OCI-M2 (cell line): ENCODE data around the gene ATP1A3.

Source experiments
- DNase-seq: peaks from one replicate; lab custom pipeline; 2025; ENCODE audit not compliant: unreplicated experiment; lab: John Stamatoyannopoulos, UW

Gene ATP1A3

DNA sequence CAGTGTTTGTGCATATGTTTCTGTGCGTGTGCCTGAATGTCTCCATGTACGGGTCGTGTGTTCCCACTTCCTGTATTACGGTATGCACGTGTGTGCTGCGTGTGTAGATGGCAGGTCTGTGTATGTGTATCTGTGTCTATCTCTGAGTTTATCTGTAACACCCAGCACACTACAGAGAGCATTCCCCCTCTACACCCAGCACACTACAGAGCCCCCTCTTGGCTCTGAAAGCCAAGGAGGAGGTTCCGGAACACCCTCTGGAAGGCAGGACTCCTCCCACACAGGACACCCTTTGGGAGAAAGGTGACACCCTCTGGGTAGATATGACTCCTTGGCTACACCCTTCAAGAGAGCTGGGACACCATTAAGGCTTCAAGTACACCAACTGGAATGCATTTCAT lies 63.7 kb downstream of the ATP1A3 start:
- no peak for DNase-seq

DNA sequence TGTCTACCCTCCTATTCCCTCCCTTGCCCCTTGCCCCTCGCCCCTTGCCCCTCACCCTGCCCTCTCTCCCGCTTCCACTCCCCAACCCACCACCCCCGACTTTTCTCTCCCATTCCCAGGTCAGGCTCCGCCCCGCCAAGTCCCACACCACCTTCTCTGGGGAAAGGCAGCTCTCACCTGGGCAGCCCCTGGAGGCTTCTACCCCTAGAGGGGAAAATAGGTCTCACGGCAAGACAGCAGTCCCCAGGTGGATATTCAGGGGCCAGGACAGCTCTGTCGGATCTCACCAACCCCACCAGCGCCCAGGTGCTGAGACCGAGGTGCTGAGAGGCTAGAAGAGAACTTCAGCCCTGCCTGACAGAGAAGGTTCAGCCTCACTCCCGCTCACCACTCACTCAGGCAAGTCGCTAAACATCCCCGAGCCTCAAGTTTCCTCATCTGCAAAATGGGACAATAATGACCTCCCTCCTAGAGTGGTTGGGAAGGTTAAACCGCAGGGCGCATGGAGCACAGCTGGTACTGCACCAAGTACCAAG lies 64.4 kb downstream of the ATP1A3 start:
- DNase-seq = no peak

DNA sequence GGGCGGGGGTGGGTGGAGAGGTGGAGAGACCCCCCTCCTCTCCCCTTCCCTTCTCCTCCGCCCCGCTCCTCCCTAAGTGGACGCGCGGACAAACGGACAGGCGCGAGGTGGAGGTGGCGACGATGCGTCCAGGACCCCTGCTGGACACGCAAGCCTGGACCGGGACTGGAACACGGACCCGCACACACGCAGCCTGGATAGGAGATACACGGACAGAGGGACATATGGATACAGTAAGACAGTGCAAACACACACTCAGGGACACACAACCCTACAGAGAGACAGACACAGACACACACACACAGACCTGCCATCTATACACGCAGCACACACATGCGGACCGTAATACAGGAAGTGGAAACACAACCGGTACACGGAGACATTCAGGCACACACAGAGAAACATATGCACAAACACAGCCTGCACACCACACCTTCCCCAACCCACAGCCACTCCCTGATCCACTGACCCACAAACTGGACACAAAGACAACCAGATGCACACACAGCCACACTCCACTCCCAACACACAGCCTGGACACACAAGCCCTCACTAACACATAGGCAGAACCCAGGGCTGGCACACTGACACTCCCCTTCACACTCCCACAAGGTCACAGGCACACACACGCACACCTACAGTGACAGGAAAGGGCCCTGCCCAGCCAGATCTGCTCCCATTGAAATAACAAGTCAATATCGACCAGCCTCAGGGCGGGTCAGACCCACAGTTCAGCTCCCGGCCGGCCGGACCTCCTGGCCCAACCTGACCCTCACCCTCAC lies 65.1 kb downstream of the ATP1A3 start:
- DNase-seq = no peak

DNA sequence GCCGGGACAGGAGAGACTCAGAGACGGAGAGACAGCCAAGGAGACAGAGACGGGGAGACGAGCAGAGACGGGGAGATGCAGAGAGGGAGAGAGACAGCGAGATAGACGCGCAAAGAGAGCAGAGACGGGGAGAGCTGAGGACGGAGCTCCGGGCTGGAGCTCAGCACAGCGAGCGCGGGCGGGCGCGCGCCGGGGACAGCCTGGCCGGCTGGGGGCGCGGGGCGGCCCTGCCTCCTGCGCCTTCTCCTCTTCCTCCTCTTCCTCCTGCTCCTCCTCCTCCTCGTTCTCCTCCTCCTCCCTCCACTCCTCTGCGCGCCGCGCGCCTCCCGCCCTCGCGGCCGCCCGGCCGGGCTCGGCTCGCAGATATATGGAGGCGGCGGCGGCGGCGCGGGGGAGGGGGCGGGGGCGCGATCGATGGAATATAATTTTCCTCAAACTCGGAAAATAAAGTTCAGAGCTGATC lies 65.8 kb downstream of the ATP1A3 start, which contains the start of gene ERFL:
Gene ERFL (minus strand): TSS at position 229 of the 463 bp plus-strand sequence. CDS start 15,530 bp downstream, outside the sequence.
- no peak for DNase-seq

DNA sequence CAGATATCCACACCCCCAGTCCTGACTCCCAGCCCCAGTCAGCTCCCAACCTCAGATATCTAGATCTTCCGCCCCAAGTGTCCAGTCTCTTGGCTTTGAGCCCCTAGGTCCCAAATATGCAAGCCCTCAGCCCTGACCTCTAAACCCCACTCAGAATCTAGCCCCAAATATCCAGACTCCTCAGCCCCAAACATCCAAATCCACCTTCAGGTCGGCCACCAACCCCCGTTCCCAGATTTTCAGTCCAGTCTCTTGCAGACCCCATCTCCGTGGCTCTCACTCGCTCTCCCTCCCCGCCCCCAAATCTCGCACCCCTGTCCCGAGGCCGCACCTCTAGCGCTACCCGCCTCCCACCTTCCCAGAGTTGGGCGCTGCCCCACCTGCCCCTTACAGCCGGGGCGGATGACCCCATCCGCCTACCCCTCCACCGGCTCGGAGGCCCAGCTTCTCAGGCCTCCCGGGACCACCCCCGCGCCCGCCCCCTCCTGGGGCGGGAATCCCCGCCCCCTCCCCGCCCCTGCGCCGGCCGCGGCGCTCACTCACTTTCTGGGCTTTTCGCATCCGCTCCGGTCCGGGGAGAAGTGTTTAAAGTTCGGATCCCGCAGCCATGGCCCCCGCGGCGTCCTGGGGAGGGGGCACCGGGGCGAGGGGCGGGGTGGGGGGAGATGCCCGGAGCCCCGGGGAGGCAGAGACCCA lies 66.4 kb downstream of the ATP1A3 start:
- no peak for DNase-seq

DNA sequence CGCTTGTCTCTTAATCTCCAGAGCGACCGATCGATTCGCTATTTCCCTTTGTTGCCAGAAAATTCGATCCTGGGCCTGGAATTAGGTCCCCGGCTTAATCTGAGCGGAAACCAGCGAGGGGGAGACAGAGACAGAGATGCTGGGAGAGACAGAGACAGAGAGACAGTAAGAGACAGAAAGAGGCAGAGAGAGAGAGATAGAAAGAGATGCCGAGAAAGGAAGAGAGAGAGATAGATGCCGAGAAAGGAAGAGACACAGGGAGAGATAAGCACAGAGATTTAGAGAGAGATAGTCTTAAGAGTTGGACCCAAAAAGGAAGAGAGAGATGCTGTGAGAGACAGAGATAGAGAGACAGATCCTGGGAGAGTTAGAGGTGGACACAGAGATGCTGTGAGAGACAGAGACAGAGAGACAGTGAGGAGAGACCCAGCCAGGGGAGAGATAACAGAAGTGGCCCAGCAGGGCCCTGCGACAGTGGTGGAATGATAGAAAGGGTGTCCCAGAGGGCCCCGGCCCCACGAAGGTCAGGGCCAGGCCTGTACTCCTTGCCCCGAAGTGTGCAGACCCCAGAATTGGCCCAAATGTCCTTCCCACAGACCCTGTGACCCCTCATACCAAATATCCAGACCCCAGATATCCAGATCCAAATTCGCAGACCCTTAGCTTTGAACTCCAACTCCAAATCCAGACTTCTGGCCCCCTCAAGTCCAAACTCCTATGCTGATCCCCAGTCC lies 67.1 kb downstream of the ATP1A3 start:
- no peak for DNase-seq

DNA sequence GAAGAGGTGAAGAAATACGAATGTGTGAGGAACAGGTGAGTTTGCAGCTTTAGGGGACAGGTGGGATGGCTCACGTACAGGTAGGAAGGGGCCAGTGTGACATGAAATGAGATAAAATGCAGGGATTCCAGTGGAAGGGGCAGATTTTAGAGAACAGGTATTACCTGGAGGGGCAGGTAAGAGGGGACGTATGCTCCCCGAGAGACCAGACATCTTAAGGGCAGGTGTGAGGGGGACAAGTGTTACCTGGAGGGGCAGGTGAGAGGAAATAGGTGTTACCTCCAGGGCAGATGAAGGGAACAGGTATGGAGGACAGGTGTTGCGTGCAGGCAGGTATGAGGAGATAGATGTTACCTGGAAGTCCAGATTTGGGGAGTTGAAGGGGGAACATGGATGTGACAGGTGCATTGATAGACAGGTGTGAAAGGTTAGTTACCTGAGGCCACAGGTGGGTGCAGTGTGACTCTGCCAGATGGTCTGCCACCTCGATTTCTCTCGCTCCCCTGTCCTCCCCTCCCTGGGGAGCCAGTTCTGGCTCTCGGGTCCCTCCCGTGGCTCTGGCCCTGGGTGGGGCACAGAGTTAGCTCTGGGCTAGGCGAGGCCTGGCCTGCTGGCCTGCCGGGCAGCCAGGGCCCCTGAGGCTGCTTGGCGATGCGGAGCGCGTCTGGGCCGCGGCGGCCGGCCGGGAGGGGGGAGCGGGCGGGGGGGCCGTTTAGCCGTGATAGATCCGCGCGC lies 67.8 kb downstream of the ATP1A3 start:
- no peak for DNase-seq

DNA sequence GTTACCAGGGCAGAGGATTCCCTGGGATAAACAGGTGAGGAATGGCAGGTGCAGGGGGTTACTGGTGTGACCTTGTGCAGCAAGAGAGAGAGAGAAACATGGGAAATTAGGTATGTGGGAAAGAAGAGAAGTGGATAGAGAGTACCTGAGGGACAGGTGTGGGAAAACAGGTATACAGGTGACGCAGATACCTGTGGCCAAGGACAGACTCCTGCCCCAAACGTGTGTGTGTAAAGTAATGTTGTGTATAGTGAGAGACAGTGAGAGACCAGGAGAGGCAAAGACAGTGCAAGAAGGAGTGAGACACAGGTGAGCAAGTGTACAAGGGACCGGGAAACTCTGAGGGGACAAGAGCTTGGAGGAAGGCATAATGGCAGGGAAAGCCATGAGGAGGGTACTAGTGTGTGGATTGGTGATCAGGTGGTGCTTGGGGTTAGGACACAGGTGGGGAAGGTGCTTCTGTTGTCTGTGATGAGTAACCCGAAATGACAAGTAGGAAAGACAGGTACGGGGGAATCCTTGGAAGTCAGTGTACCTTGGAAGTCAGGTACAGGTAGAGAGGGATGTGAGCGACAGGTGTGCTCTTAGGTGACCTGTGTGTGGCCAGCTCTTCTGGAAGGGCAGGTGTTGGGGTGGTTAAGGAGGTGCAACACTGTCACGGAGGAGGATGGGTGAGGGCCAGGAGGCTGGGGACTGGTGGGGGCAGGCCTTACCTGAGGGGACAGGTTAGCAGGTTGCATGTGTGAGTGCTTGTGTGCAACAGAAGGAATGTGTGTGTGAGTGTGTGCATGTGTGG lies 68.6 kb downstream of the ATP1A3 start:
- no peak for DNase-seq

DNA sequence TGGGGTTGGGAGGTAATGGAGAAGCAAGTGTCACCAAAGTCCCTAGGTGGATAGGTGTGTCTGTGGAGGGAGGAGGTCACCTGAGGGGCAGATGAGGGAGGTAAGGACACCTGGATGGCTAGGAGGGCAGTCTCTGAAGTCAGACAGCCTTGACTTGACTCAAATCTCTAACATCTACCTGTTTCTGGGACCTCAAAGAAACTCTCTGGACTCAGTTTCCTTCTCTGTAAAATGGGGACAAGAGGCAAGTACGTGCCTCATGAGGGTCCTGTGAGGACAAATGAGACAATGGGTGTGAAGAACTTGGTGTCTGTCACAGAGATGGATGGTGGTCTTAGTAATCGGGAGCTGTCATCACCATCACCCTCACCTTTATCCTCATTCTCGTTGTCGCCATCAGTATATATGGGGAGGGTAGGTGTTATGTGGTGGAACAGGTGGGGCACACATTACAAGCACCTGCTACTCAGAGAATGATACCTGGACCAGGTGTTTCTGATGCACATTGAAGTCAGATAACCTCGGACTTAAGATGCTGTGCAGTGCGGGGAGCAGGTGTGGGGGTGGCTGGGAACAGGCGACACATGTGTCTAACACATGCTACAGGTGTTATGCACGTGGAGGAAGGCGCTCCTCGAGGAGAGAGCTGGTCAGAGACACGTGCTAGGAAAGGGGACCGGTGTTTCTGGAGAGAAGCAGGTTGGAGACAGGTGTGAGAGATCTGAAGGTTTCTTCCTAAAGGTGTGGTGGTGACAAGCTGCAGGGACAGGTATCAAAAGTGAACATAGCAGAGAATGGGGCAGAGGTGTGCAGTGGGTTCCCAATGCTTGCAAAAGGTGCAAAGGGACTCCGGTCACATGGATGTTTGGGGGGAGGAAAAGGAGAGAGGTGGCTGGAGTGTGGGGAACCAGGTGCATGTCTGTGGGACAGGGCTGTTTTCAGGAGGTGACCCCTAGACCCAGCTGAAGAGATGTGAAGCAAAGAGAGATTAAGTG lies 69.6 kb downstream of the ATP1A3 start:
- no peak for DNase-seq

DNA sequence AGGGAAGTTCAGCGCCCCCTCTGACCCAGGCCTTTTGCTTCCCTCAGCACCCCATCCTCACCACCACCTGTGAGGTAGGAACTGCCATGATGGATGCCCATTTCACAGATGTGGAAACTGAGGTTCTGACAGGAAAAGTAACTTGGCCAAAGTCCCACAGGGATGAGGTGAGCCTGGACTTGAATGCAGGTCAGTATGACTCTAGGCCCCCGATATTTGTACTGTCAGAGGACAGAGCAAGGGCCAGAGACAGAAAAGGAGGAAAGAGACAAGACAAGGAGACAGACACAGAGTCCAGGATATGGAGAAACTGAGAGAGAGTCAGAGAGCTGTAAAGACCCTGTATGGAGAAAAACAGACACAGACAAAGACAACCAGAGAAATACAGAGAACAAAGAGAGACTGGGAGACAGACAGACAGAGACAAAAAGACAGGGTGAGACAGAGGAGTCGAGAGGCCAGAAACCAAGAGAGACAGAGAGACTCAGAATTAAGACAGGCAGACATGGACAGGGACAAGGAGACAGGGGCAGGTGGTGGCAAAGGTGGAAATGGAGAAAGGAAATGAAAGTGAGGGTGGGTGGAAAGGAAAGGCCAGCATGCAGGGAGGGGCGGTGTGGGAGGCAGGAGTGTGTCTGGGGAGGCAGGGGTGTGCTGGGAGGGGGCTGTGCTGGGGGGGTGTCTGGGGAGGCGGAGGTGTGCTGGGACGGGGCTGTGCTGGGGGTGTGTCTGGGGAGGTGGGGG lies 70.8 kb downstream of the ATP1A3 start:
- DNase-seq = no peak

DNA sequence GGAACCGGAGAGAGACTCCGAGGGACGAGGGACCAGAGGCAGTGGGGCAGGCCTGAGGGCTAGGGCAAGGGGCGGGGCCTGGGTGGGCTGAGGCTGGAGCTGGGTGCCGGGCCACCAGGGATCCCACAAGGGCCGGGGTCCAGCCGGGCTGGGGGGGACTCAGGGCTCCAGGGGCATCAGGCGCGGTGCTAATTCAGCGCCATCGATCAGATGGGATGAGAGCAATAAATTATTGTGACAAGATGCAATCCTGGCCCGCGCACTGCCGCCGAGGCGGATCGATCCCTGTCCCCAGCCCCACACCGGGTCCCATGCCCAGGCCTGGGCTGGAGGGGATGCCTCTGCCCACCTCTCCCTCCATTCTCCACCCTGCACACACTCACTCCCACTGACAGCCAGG lies 71.4 kb downstream of the ATP1A3 start:
- no peak for DNase-seq

DNA sequence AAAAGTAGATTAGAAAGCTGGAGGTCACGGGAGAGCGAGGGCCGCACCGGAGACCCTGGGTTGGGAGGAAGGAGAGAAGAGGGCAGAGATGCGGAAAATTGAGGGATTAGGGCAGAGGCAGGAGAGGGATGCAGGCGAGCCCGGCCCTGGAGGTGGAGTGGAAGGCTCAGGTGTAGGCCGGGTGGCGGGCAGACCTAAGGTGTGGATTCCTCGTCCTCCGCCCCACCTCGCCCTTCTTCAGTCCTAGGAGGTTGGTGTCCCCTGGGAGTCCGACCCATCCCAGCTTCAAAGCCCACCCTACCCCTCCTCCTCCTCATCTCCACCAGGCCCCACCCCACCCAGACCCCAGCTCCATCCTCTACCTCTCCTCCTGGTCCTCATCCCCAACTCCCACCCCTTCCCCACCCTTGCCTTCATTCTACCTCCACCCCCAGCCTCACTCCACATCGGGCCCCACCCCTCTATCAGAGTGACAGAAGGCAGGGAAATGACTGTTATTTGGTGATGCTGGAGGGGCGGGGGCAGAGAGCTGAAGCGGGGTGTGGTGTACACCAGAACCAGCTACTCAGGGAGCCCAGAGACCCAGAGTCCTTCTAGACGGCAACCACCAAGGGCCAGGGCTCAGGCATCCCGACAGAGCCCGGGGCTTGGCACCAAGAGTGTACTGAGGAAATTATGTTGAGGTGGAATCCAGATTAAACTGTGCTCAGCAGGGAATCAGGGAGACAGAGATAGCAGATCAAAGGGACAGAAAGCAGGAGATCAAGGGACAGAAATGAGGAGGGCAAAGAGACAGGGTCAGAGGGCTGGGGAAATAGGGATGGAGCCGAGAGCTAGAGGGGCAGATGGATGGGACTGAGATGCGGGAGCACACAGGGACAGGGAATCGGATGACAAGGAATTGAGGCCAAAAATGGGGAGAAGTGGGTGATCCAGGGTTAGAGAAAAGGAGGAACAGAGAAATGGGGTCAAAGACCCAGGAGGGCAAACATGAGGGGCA lies 72.2 kb downstream of the ATP1A3 start:
- DNase-seq = no peak

DNA sequence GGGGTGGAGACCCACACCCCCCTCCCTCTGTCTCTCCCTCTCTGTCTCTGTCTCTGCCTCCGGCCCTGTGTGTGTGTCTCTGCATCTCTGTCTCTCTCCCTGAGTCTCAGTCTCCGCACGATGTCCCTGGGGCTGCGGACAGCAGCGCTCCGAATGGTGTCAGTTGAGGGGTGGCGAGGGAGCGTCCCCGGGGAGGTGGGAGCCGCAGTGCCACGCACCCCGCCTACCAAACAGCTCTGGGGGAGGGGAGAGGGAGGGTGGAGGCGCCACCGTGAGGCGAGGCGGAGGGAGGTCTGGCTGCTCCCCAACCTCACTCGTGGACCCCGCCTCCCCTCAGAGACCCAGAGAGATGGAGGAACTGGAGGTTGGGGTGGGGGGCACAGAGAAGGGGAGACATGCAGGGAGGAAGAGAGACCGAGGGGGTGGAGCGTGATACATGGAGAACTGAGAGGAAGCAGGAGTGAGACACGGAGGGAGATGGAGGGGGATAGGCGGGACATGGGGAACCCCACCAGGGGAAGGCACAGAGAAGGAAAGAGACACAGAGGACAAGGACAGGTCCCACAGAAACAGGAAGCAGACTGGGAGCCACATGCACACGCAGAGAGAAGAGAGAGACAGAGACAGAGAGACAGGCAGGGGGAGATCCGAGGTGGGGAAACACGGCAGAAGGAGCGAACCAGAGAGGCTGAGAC lies 73.0 kb downstream of the ATP1A3 start:
- no peak for DNase-seq

DNA sequence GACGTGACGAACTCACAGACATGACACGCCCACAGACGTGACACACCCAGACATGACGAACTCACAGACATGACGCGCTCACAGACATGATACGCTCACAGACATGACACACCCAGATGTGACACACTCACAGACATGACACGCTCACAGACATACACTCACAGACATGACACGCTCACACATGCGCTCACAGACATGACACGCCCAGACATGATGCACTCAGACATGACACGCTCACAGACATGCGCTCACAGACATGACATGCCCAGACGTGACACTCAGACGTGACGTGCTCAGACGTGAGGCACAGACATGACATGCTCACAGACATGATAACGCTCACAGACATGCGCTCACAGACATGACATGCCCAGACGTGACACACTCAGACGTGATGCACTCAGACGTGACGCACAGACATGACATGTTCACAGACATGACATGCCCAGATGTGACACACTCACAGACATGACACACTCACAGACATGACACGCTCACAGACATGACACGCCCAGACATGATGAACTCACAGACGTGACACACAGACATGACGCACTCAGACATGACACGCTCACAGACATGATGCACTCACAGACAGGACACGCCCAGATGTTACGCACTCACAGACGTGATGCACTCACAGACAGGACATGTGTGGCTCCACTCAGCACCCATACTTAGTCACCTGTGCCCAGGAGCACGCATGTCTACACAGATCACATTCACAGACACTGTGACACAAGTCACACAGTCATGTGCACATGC lies 73.9 kb downstream of the ATP1A3 start:
- DNase-seq = no peak

DNA sequence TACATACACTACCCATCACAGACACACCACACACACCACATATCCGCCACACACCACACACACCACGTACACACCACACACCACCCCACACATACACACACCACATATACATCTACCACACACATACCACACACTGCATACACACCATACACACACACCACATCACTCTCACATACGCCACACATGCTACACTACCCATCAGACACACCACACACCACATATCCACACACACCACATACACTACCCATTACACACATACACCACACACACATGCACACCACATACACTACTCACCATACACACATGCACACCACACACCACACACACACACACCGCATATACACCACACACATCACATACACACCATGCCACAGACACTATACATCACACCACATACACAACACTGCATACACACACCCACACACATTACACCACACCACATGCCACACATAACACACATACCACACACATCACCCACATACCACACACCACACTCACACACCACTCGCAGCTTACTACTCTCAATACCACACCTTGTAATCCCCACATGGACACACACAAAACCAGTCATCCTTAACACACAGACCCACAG lies 75.3 kb downstream of the ATP1A3 start:
- no peak for DNase-seq
